Right atrium auricular region (tissue), 2 donors: ENCODE measurements around the gene ZBED4. TPM values are rescaled to one million over a fixed set of nuclear protein-coding genes. Genes with fewer than 3 reads are reported as not detected.

Source experiments
- DNase-seq: peaks from one replicate; pipeline ENCODE4 v3.0.0-alpha.2; 2019; ENCODE audit warnings: low spot score
- H3K27ac ChIP-seq, 2 donors: fragments of 200-600 bp; sonication (generic); 1 replicate in 1 of 2; 2 replicates in 1 of 2; pipeline ENCODE4 v1.5.1; 2016 to 2019
- H3K27me3 ChIP-seq, 2 donors: fragments of 200-600 bp; sonication (generic); one replicate each; pipeline versions ENCODE4 v1.5.1 to v1.6.0; 2017 to 2019
- H3K36me3 ChIP-seq: fragments of 200-600 bp; sonication (generic); one replicate; pipeline ENCODE4 v1.5.1; 2016
- H3K4me1 ChIP-seq, 2 donors: fragments of 200-600 bp; sonication (generic); one replicate each; pipeline versions ENCODE4 v1.5.1 to v1.6.0; 2017 to 2019
- H3K4me3 ChIP-seq, 2 donors: fragments of 200-600 bp; sonication (generic); 1 replicate in 1 of 2; 2 replicates in 1 of 2; pipeline ENCODE4 v1.5.1; 2017 to 2019; ENCODE audit warnings: mild to moderate bottlenecking in 1 of 2, moderate library complexity in 1 of 2
- H3K9me3 ChIP-seq, 2 donors: fragments of 200-600 bp; sonication (generic); one replicate each; pipeline ENCODE4 v1.5.1; 2019
- total RNA-seq, 2 donors: library from RNA; depleted of rRNA; stranded (reverse); fragments of >200 nt; gene quantifications; one replicate each; pipeline ENCODE4 v1.1.0, GENCODE V29; 2016
- TF ChIP-seq, protein P1 (sequence below), 2 donors: fragments of 200-600 bp; sonication (generic); IDR thresholded peaks; one replicate each; pipeline ENCODE4 v1.5.1; 2019; ENCODE audit warnings: antibody characterized with exemption in 2 of 2

ZBED4 gene
- total RNA-seq, 2 donors from 2014 or later = 3.7 to 6.6 TPM

DNA sequence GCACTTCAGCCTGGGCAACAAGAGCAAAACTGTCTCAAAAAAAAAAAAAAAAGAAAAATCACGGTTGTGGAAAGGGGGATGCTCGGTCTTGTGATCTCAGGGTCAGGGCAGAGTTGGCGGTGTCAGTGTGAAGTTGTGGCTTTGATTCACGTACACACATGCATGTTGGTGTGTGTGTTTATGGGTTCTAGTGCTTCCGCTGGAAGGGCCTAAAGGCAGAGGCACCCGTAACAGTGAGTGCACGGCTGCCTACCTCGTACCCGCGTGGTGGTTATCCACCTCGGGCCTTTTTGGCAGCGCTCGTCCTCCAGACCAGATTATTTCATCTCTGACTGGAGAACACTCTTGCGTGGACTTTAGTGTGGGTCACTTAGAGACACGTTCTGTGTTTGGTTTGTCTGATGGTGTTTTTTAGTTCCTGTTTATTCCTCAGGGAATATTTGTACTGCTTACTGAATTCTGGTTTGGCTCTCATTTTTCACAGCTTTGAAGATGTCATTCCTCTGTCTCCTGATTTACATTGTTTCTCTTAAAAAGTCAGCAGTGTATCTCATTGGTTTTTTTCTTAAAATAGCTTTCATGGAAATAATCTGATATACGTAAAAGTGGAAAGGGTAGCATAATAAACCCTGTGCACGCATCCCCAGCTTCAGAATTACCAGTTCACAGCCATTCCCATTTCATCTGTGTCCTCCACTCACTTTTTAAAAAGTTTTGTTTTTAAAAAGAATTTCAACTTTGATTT is 15.6 kb downstream of the ZBED4 start:
- H3K4me3 ChIP-seq = no peak overlapping the region
- H3K27me3 ChIP-seq = no peaks in the 10 kb centered on the region
- H3K27ac ChIP-seq = no peak overlapping the region
- DNase-seq = no peak
- H3K9me3 ChIP-seq = peaks cover 3 to 40% of the 10 kb centered on the region in 2 donors
- H3K36me3 ChIP-seq = no peaks in the 10 kb centered on the region
- H3K4me1 ChIP-seq = no peaks in the 10 kb centered on the region
- TF ChIP-seq, protein P1, sequence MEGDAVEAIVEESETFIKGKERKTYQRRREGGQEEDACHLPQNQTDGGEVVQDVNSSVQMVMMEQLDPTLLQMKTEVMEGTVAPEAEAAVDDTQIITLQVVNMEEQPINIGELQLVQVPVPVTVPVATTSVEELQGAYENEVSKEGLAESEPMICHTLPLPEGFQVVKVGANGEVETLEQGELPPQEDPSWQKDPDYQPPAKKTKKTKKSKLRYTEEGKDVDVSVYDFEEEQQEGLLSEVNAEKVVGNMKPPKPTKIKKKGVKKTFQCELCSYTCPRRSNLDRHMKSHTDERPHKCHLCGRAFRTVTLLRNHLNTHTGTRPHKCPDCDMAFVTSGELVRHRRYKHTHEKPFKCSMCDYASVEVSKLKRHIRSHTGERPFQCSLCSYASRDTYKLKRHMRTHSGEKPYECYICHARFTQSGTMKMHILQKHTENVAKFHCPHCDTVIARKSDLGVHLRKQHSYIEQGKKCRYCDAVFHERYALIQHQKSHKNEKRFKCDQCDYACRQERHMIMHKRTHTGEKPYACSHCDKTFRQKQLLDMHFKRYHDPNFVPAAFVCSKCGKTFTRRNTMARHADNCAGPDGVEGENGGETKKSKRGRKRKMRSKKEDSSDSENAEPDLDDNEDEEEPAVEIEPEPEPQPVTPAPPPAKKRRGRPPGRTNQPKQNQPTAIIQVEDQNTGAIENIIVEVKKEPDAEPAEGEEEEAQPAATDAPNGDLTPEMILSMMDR (IDR thresholded peaks at IDR 0.05) = no peak

DNA sequence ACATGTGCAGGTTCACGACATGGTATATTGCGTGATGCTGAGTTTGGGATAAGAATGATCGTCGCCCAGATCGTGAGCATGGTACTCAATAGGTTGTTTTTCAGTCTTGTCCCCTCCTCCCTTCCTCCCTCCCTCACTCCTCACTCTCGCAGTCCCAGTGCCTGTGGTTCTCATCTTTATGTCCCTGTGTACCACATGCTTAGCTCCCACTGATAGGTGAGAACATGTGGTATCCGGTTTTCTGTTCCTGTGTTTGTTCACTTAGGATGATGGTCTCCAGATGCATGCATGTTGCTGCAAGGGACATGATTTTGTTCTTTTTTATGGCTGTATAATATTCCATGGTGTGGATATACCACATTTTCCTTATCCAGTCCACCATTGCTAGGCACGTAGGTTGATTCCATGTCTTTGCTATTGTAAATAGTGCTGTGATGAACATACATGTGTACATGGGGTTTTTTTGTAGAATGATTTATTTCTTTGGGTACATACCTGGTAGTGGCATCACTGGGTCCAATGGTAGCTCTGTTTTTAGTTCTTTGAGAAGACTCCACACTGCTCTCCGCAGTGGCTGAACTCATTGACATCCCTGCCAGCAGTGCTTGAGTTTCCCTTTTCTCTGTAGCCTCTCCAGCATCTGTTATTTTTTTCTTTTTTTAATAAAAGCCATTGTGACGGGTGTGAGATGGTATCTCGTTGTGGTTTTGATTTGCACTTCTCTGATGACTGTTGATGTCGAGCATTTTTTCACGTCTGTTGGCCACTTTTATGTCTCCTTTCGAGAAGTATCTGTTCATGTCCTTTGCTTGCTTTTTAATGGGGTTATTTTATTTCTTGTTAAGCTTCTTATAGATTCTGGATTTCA is 16.4 kb downstream of the ZBED4 start:
- Histone ChIP-seq H3K27ac (no peak overlapping the region), H3K36me3 (no peaks in the 10 kb centered on the region), H3K9me3 (peaks cover 3 to 38% of the 10 kb centered on the region in 2 donors), H3K27me3 (no peaks in the 10 kb centered on the region), H3K4me1 (no peaks in the 10 kb centered on the region), H3K4me3 (no peak overlapping the region)
- TF ChIP-seq, protein P1 (IDR thresholded peaks at IDR 0.05) = no peak
- DNase-seq = no peak

DNA sequence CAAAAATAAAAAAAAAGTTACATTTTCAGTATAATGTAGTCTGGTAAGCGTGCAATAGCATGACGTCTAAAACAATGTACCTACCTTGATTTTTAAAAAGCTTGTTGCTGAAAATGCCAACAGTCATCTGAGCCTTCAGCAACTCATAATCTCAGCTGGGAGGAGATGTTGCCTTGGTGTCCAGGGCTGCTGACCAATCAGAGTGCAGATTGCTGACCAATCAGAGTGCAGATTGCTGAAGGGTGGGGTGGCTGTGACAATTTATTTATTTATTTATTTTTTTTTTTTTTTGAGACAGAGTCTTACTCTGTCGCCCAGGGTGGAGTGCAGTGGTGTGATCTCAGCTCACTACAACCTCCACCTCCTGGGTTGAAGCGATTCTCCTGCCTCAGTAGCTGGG is 17.8 kb downstream of the ZBED4 start:
- TF ChIP-seq, protein P1 (IDR thresholded peaks at IDR 0.05) = no peak
- no peak for DNase-seq
- Histone ChIP-seq H3K4me3 (no peak overlapping the region), H3K27ac (no peak overlapping the region), H3K9me3 (peaks cover 3 to 24% of the 10 kb centered on the region in 2 donors), H3K27me3 (no peaks in the 10 kb centered on the region), H3K4me1 (no peaks in the 10 kb centered on the region), H3K36me3 (no peaks in the 10 kb centered on the region)

DNA sequence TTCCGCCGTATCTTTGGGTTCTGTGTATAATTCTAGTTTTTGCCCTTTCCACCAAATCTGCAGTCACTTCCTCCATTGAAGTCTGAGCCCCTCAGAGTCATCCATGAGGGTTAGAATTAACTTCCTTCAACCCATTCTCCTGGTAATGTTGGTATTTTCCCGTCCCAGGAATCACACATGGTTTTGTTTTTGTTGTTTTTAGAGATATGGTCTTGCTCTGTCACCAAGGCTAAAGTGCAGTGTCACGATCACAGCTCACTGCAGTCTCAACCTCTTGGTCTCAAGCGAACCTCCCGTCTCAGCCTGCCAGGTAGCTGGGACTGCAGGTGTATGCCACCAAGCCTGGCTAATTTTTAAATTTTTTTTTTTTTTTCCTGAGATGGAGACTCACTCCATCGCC is 18.7 kb downstream of the ZBED4 start:
- TF ChIP-seq, protein P1 (IDR thresholded peaks at IDR 0.05) = no peak
- no peaks in the 10 kb centered on the region for H3K4me1 ChIP-seq
- DNase-seq = no peak
- H3K27me3 ChIP-seq = no peaks in the 10 kb centered on the region
- H3K36me3 ChIP-seq = no peaks in the 10 kb centered on the region
- H3K9me3 ChIP-seq = peaks cover 3 to 16% of the 10 kb centered on the region in 2 donors
- no peak overlapping the region for H3K27ac ChIP-seq
- no peak overlapping the region for H3K4me3 ChIP-seq

DNA sequence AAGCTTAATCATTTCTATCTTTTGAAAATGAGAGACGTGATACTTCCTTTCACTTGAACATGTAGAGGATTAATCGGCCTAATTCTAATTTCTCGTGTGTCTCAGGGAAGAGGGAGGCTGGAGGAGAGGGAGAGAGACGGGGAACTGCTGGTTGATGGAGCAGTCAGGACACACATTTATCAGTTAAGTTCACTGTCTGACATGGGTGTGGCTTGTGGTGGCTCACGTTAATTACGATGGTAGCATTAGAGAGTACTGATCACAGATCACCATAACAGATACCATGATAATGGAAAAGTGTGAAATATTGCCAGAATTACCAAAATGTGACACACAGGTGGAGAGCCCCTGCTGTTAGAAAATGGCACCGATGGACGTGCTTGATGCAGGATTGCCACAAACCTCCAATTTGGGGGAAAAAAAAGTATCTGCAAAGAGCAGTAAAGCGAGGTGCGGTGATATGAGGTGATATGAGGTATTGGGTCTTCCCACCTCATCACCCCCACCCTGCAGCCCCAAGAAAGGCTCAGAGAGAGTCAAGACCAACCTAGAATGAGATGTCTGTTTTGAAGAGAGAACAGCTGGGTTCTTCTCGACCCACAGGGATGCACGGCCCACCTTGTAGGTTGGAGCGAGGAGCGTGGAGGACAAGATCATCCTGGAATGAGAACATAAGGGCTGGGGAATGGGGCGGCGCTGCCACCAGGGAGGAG is 19.7 kb downstream of the ZBED4 start:
- Histone ChIP-seq H3K4me1 (no peaks in the 10 kb centered on the region), H3K36me3 (no peaks in the 10 kb centered on the region), H3K4me3 (no peak overlapping the region), H3K27me3 (no peaks in the 10 kb centered on the region), H3K27ac (no peak overlapping the region), H3K9me3 (peaks cover 3 to 16% of the 10 kb centered on the region in 2 donors)
- TF ChIP-seq, protein P1 (IDR thresholded peaks at IDR 0.05) = no peak
- no peak for DNase-seq
